ENCODE measurements around the gene BBS4.
"Not testable (repeated sequence)": the region's sequence is repeated elsewhere in the genome, so short reads cannot be mapped to it uniquely, and the experiment has no call there.

DNA sequence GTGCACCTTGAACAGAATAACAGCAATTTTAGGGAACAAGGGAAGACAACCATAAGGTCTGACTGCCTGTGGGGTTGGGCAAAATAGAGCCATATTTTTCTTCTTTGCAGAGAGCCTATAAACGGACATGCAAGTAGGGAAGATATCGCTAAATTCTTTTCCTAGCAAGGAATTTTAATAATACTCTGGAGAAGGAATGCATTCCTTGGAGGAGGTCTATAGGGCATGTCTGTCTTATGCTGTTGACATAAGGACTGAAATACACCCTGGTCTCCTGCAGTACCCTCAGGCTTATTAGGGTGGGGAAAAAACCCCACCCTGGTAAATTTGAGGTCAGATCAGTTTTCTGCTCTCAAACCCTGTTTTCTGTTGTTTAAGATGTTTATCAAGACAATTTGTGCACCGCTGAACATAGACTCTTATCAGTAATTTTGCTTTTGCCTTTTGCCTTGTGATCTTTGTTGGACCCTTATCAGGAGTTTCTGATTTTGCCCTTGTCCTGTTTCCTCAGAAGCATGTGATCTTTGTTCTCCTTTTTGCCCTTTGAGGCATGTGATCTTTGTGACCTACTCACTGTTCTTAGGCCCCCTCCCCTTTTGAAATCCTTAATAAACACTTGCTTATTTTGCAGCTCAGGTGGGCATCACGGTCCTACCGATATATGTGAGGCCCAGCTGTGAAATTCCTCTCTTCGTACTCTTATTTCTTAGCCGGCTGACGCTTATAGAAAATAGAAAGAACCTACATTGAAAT lies 22.7 kb downstream of the BBS4 start:
- TF ChIP-seq EZH2 (IDR thresholded peaks at IDR 0.05; ENCODE audit: borderline replicate concordance, insufficient read depth, low read depth, low read length, poor library complexity, severe bottlenecking), result not testable (repeated sequence)
- TF ChIP-seq, protein P1, sequence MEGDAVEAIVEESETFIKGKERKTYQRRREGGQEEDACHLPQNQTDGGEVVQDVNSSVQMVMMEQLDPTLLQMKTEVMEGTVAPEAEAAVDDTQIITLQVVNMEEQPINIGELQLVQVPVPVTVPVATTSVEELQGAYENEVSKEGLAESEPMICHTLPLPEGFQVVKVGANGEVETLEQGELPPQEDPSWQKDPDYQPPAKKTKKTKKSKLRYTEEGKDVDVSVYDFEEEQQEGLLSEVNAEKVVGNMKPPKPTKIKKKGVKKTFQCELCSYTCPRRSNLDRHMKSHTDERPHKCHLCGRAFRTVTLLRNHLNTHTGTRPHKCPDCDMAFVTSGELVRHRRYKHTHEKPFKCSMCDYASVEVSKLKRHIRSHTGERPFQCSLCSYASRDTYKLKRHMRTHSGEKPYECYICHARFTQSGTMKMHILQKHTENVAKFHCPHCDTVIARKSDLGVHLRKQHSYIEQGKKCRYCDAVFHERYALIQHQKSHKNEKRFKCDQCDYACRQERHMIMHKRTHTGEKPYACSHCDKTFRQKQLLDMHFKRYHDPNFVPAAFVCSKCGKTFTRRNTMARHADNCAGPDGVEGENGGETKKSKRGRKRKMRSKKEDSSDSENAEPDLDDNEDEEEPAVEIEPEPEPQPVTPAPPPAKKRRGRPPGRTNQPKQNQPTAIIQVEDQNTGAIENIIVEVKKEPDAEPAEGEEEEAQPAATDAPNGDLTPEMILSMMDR (IDR thresholded peaks at IDR 0.05), result not testable (repeated sequence)
